Esophagus muscularis mucosa (tissue), 4 donors: ENCODE results near the gene SRMS.

Source experiments
- EP300 ChIP-seq: sonication (generic); formaldehyde crosslinking; IDR thresholded peaks from one replicate; pipeline ENCODE4 v1.6.1; 2017; ENCODE audit warnings: antibody characterized with exemption
- POLR2A ChIP-seq: fragments of 450-650 bp; IDR thresholded peaks from one replicate; pipeline ENCODE4 v1.6.1; 2017; ENCODE audit warnings: antibody characterized with exemption, moderate library complexity, mild to moderate bottlenecking, low read depth
- TF ChIP-seq, protein P1 (sequence below), 3 experiments: fragments of 200-600 bp in 2 of 3; fragments of 450-650 bp in 1 of 3; sonication (generic) in 2 of 3; IDR thresholded peaks; one replicate each; pipeline ENCODE4 v1.5.1; 2017 to 2019; ENCODE audit warnings: antibody characterized with exemption in 3 of 3, mild to moderate bottlenecking in 2 of 3, moderate library complexity in 1 of 3

DNA sequence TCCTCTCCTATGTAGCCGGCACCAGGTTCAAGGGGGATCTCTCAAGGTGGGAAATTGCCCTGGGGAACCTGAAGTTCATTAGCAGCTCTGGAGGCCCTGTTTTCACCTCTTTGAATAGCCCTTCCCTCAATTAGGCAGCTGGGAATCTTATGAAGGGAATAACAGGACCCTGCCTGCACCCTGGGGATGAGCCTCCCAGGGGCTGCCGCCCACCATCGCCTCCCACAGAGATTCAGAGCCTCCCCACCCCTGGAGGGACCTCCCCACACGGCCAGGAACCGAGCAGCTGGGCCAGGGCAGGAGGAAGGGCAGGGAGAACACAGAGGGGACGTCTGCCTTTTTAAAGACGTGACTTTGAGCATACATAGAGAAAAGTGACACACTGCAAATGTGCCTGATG lies 44.0 kb downstream of the SRMS start:
- TF ChIP-seq, protein P1, sequence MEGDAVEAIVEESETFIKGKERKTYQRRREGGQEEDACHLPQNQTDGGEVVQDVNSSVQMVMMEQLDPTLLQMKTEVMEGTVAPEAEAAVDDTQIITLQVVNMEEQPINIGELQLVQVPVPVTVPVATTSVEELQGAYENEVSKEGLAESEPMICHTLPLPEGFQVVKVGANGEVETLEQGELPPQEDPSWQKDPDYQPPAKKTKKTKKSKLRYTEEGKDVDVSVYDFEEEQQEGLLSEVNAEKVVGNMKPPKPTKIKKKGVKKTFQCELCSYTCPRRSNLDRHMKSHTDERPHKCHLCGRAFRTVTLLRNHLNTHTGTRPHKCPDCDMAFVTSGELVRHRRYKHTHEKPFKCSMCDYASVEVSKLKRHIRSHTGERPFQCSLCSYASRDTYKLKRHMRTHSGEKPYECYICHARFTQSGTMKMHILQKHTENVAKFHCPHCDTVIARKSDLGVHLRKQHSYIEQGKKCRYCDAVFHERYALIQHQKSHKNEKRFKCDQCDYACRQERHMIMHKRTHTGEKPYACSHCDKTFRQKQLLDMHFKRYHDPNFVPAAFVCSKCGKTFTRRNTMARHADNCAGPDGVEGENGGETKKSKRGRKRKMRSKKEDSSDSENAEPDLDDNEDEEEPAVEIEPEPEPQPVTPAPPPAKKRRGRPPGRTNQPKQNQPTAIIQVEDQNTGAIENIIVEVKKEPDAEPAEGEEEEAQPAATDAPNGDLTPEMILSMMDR (IDR thresholded peaks at IDR 0.05) = no peak
- TF ChIP-seq POLR2A (no peak), EP300 (no peak)
